OCI-M2 (cell line): Measurements from ENCODE around the gene TTLL10.

Experiments
- DNase-seq: peaks from one replicate; lab custom pipeline; 2025; ENCODE audit not compliant: unreplicated experiment; lab: John Stamatoyannopoulos, UW

The TTLL10 gene

DNA sequence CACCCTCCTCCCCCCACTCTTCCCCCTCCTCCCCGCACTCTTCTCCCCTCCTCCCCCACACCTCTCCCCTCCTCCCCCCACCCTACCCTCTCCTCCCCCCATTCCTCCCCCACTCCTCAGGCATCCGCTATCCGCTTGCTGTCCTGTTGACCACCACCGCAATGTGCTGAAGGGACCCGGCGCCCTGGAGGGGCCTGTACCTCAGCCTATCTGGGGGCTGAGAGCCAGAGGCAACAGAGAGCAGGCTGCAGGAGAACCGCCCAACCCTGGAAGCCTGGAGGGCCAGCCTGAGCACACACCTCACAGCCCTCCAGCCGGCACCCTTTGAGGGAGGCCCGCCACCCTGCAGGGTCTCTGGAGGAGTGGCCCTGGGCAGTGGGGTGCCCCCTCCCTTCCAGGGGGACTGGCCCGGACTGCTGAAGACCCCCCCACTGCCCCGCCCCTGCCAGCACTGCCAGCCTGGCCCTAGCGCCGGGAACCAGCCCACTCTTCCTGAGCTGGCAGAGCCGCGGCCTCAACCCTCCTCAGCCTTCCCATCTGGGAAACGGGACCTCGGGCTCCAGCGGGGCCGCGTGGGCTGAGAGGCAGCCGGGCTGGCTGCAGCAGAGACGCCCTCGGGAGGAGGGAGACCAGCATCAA lies 71.6 kb downstream of the TTLL10 start:
- no peak for DNase-seq

- DNase-seq, result no peak
These were observed 72.3 kb downstream of the TTLL10 start for GRCh38 chr1:1245817-1246576.

DNA sequence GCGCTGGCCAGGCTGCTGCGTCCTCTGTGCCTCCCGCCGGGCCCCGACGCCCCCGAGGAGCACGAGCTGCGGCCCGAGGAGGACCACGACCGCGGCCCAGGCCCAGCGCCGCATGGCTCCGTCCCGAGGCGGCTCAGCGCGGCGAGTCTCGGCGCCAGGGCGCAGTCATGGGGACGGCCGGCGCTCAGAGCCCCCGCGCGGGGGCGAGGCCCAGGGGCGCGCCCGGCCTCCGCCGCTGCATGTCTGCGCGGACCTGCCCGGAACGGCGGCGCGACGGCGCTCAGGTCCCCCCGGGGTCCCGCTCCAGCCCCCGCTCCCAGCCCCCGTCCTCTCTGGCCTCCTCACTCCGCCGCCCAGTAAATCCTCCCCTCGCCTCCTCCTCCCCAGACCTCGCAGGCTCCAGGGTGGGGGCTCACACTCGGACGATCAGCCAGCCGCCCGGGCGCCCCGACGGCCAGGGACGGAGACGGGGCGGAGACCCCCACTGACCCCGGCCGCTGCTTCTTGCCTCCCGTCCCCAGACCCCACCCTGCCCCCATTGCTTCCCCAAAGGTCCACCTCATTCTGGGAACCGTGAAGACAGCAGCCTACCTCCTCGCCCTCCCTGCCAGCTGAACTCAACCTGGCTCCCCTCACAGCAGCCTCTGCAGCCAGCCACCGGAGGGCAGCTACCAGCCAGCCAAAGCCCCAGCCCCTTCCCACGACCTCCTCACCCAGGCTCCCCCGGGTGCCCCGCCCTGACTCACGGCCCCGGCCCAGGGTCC lies 73.1 kb downstream of the TTLL10 start, which contains the start of gene C1QTNF12:
TSS of gene C1QTNF12 (minus strand) at position 146 of the 764 bp plus-strand sequence. CDS start at position 114, 32 bp downstream.
- DNase-seq, result no peak

- no peak for DNase-seq
These were observed 73.7 kb downstream of the TTLL10 start for GRCh38 chr1:1247341-1247913.
